NCI-H2196 (cell line): ENCODE results near the gene SLC16A14.
A peak's percentile ranks its signal among the peaks of the same experiment; 100 is the strongest.

ENCODE experiments used
- DNase-seq: peaks from one replicate; lab custom pipeline; 2025; ENCODE audit not compliant: unreplicated experiment; lab: John Stamatoyannopoulos, UW

SLC16A14 gene

GRCh38 chr2:230043025-230043424 lies 25.7 kb downstream of the SLC16A14 start:
- no peak for DNase-seq

GRCh38 chr2:230042195-230042594 lies 26.5 kb downstream of the SLC16A14 start:
- no peak for DNase-seq

DNA sequence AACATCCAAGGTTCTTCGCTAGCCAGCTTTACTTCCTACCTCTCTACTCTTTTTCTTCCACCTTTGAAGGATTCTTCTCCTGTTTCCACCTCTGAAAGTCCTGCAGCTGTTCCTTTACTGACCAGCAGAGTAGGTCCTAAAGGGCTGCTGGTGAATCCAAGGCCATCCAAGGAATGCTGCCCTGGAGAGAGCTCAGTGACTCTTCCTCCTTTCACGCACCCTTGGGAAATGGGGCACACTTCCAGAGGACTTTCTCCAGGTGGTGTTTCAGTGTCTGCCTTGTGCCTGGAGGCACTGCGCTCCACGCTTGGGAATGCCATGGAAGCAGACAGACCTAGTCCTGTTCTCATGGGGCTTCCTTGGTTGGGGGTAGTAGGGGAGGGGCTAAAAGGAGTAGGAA lies 45.4 kb downstream of the SLC16A14 start:
- no peak for DNase-seq

GRCh38 chr2:230019742-230020141 lies 49.0 kb downstream of the SLC16A14 start:
- no peak for DNase-seq

GRCh38 chr2:230018153-230018552 lies 50.6 kb downstream of the SLC16A14 start:
- DNase-seq, result no peak

GRCh38 chr2:230016844-230017243 lies 51.9 kb downstream of the SLC16A14 start:
- no peak for DNase-seq

GRCh38 chr2:230012267-230012884 lies 56.3 kb downstream of the SLC16A14 start:
- no peak for DNase-seq

- DNase-seq, result no peak
These were observed 57.1 kb downstream of the SLC16A14 start for GRCh38 chr2:230011617-230012016.

GRCh38 chr2:230010501-230010900 lies 58.2 kb downstream of the SLC16A14 start:
- no peak for DNase-seq

GRCh38 chr2:230008708-230009066 lies 60.0 kb downstream of the SLC16A14 start:
- DNase-seq, result no peak

GRCh38 chr2:230007931-230008707 lies 60.6 kb downstream of the SLC16A14 start:
- peak; percentile 82 for DNase-seq

DNA sequence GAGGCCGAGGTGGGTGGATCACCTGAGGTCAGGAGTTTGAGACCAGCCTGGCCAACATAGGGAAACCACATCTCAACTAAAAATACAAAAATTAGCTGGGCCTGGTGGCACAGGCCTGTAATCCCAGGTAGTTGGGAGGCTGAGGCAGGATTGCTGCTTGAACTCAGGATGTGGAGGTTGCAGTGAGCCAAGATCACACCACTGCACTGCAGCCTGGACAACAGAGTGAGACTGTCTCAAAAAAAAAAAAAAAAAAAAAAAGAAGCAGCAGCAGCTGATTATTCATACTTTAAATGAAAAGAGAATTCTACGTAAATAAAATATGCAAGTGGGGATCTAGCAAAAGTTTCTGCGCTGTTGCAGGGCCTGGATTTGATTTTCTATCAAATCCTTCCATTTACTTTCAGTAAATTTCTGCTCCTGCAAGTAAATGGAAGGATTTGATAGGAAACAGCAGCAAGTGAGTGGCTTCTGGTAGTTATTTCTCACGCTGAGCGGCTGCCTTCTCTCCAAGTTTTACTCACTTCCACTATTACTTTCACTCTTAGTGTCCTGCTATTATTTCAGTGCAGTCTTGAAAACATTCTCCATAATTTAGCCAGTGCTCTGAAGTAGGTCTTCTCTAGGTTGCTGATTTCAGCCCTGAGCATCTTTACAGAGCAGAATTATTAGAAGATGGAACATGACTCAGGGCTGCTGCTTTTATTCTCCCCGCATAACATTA lies 68.4 kb downstream of the SLC16A14 start:
- DNase-seq, result no peak

- no peak for DNase-seq
These were observed 71.2 kb downstream of the SLC16A14 start for GRCh38 chr2:229997565-229997964.

DNA sequence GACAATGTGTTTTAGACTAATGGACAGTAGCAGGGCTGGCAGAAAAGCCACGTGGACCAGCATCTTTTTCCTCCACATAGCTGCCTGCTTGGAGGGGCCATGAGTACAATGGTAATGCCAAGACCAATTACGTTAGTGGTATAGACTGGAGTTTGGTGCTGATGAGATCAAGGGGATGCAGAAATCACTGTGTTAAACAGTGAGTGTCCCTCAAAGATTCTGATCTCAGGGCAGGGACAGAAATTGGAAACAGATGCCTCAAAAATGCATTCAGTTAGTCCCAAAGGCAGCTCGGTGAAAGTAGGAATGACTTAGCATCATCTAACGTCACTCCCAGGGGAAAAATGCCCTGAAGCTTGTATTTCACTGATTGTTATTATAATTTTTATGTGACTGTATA lies 72.4 kb downstream of the SLC16A14 start:
- DNase-seq, result no peak

DNA sequence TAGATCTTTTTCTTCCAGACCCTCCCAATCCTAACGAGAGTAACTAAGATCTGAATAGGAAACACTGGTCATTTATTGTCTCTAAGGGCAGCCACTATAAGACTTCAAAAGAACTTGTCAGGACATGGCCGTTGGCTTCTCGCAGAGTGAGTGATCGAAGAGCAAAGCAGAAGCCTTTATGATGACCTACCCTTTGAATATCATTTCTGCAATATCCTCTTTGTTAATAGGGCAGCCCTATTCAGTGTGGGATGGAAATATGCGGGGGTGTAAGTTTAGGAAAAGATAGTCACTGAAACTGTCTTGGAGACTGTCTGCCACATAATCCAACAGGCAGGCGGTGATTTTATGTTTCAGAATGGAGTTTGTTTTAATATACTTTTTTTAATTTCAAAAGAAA lies 75.5 kb downstream of the SLC16A14 start:
- no peak for DNase-seq
